Stimulated activated CD4-positive, alpha-beta T cell treated with anti-CD3 and anti-CD28 coated beads, Interleukin-1b, Interleukin-23, amount 100 ng/mL, for 4 hours (primary cell): ENCODE measurements around the gene ATP2A3.

Source experiments
- DNase-seq, 2 donors: peaks; one replicate each; pipeline ENCODE4 v3.0.0-alpha.2; 2020; ENCODE audit warnings: low read depth in 2 of 2

Gene ATP2A3

GRCh38 chr17:3928406-3928805 lies 35.8 kb downstream of the ATP2A3 start:
- DNase-seq, result no peak

GRCh38 chr17:3927628-3928340 lies 36.5 kb downstream of the ATP2A3 start:
- DNase-seq, result no peak

GRCh38 chr17:3926860-3927627 lies 37.2 kb downstream of the ATP2A3 start:
- DNase-seq, result no peak

GRCh38 chr17:3925684-3926485 lies 38.4 kb downstream of the ATP2A3 start:
- no peak for DNase-seq

GRCh38 chr17:3924512-3925350 lies 39.5 kb downstream of the ATP2A3 start:
- no peak for DNase-seq

- DNase-seq, result no peak
Measured at GRCh38 chr17:3923466-3924190, 40.6 kb downstream of the ATP2A3 start.

GRCh38 chr17:3922765-3923164 lies 41.5 kb downstream of the ATP2A3 start:
- no peak for DNase-seq

GRCh38 chr17:3921502-3922319 lies 42.5 kb downstream of the ATP2A3 start:
- DNase-seq, result no peak

- DNase-seq, result no peak
Measured at GRCh38 chr17:3921006-3921405, 43.2 kb downstream of the ATP2A3 start.

GRCh38 chr17:3919123-3919624 lies 45.1 kb downstream of the ATP2A3 start:
- DNase-seq, result no peak

- DNase-seq, result no peak
Measured at GRCh38 chr17:3918372-3919122, 45.7 kb downstream of the ATP2A3 start.

- DNase-seq, result no peak
Measured at GRCh38 chr17:3917391-3917931, 46.8 kb downstream of the ATP2A3 start.

GRCh38 chr17:3916825-3917224 lies 47.4 kb downstream of the ATP2A3 start:
- DNase-seq, result no peak

- DNase-seq, result no peak
Measured at GRCh38 chr17:3915995-3916696, 48.1 kb downstream of the ATP2A3 start, which contains the start of gene P2RX1. Gene P2RX1, minus strand, starts transcription at chr17:3916465. Its CDS starts 240 bp downstream, at chr17:3916225.

- DNase-seq, result no peak
Measured at GRCh38 chr17:3915581-3915994, 48.6 kb downstream of the ATP2A3 start.

- no peak for DNase-seq
Measured at GRCh38 chr17:3914312-3914670, 49.9 kb downstream of the ATP2A3 start.

- DNase-seq, result peak; percentile 70 to 76
Measured at GRCh38 chr17:3913531-3914311, 50.5 kb downstream of the ATP2A3 start.
